Stimulated activated naive B cell treated with anti-CD40 and anti-IgM and Interleukin-4, amounts not matched to agents 10 μg/mL and 1 μg/mL and 100 μg/mL, for 72 hours (primary cell): ENCODE measurements around the gene COA5.
"Not testable (repeated sequence)": the region's sequence is repeated elsewhere in the genome, so short reads cannot be mapped to it uniquely, and the experiment has no call there.

Source experiments
- ATAC-seq, 2 donors: fragments of 150-1000 bp; cut with Tn5 transposase; replicated peaks; 2 replicates each; pipeline ENCODE4 v1.10.0; 2021; ENCODE audit warnings: moderate library complexity in 1 of 2
- DNase-seq: peaks from one replicate; pipeline ENCODE4 v3.0.0; 2021
- H3K27ac Mint-ChIP-seq: one replicate; pipeline ENCODE4 v1.8.0; 2022; ENCODE audit warnings: mild to moderate bottlenecking, mixed read lengths
- H3K27me3 Mint-ChIP-seq, 2 donors: one replicate each; pipeline ENCODE4 v1.8.0; 2022; ENCODE audit warnings: mixed read lengths in 2 of 2
- H3K36me3 Mint-ChIP-seq, 2 donors: one replicate each; pipeline ENCODE4 v1.8.0; 2022; ENCODE audit warnings: mixed read lengths in 2 of 2, mild to moderate bottlenecking in 1 of 2
- H3K4me1 Mint-ChIP-seq, 2 donors: one replicate each; pipeline ENCODE4 v1.8.0; 2022; ENCODE audit warnings: mixed read lengths in 2 of 2, mild to moderate bottlenecking in 1 of 2
- H3K4me3 Mint-ChIP-seq, 2 donors: one replicate each; pipeline ENCODE4 v1.8.0; 2022; ENCODE audit warnings: mild to moderate bottlenecking in 2 of 2, mixed read lengths in 2 of 2, moderate library complexity in 1 of 2
- H3K9me3 Mint-ChIP-seq, 2 donors: one replicate each; pipeline ENCODE4 v1.8.0; 2022; ENCODE audit warnings: mixed read lengths in 2 of 2, mild to moderate bottlenecking in 1 of 2

COA5 gene

DNA sequence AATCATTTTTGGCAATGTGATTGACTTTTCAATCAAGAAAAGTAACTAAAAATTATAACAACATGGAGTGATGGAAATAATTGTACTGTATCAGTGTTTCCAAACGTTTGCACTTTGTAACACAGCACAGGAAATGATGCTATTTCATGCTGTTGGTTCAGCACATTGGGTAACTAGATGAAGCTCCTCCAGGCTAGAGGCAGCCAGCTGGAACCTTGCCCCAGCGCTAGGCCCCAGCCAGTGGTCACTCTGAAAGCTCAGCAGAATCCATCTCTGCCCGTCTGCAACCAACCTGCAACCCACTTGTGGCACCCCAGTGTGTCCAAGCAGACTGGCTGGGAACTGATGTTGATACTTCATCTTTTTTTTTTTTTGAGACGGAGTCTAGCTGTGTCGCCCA, 15.3 kb upstream of the COA5 start:
- Mint-ChIP-seq H3K4me1 (peaks cover 0 to 2% of the 10 kb centered on the region in 2 donors), H3K9me3 (peaks cover 0 to 1% of the 10 kb centered on the region in 2 donors), H3K27me3 (no peaks in the 10 kb centered on the region), H3K4me3 (no peak overlapping the region), H3K36me3 (peaks cover 3 to 5% of the 10 kb centered on the region in 2 donors), H3K27ac (no peak overlapping the region)
- no peak for ATAC-seq
- DNase-seq, result no peak

DNA sequence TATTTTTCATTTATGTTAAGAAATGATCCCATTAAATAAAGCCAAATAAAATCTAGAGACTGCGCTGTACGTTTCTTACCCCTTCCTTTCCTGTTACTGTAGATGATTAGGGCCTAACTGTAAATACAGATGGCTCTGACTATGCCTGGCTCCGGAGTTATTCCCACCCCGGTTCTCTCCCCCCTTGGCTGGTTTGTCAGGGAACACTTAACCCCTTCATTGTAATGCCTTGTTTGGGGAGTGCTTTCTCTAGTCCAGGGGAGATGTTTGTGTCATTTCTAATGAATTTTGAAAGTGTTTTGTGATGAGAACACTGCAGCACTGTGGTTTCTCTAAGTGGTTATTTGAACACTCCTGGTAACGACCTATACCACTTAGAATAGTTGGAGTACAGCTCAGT, 8.8 kb upstream of the COA5 start:
- Mint-ChIP-seq H3K4me1 (peaks cover 12% of the 10 kb centered on the region in 2 donors), H3K36me3 (peaks cover 33 to 45% of the 10 kb centered on the region in 2 donors), H3K4me3 (no peak overlapping the region), H3K9me3 (no peaks in the 10 kb centered on the region), H3K27ac (peak overlapping the region; percentile 67), H3K27me3 (no peaks in the 10 kb centered on the region)
- DNase-seq, result no peak
- ATAC-seq, result no peak

DNA sequence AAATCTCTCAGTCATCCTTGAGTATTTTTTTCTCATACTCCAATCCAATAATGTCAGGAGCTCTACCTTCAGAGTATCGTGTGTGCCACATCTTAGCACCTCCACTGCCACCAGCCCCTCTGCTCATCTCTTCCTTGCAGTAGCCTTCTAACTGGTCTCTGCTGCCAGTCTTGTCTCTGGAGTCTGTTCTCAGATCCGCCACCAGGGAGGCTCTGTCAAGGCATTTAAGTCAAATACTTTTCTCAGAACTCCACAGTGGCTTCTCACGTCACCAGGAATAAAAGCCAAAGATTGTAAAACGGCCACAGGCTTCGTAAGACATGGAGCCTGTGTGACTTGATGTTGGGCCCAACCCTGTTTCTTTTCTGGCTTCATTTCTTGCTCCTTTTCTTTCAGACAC, 7.2 kb upstream of the COA5 start:
- no peak for DNase-seq
- Mint-ChIP-seq H3K4me1 (peaks cover 12 to 17% of the 10 kb centered on the region in 2 donors), H3K36me3 (peaks cover 34 to 53% of the 10 kb centered on the region in 2 donors), H3K9me3 (no peaks in the 10 kb centered on the region), H3K27ac (no peak overlapping the region), H3K4me3 (no peak overlapping the region), H3K27me3 (no peaks in the 10 kb centered on the region)
- no peak for ATAC-seq

DNA sequence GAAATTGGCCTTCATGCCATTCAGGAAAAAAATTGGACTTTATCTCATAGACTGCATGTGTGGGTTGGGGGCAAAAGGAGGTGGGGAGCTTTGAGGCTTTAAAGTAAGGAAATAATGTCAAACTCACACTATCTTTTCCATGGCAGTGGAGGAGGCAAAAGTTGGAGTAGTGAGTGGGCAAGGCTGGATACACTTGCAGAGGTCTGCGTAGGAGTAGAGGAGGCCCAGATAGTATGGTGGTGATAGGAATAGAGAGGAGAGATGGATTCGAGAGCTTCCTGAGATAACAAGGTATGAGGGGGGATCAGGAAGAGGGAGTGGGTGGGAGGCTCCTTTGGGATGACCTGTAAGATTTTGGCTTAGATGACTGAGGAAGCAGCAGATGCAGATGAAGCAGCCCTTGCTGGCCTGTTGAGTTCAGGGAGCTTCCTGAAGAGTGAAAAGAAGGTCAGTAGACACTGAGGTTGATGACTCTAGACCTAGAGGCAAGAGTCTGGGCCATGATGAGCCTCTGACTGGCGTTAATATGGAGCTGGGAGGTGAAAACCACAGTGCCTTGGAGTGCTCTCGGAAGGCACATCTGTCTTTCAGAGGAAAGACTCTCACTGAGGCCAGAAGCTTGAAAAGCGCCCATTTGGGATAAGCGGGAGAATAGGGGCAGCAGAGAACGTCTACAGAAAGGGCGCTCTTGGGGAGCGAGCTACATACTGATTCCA, 5.9 kb upstream of the COA5 start:
- H3K4me3 Mint-ChIP-seq, result no peak overlapping the region
- H3K36me3 Mint-ChIP-seq, result peaks cover 32 to 50% of the 10 kb centered on the region in 2 donors
- peaks cover 21 to 30% of the 10 kb centered on the region in 2 donors for H3K4me1 Mint-ChIP-seq
- no peaks in the 10 kb centered on the region for H3K9me3 Mint-ChIP-seq
- ATAC-seq (no peak), DNase-seq (no peak)
- H3K27ac Mint-ChIP-seq, result no peak overlapping the region
- H3K27me3 Mint-ChIP-seq, result no peaks in the 10 kb centered on the region

DNA sequence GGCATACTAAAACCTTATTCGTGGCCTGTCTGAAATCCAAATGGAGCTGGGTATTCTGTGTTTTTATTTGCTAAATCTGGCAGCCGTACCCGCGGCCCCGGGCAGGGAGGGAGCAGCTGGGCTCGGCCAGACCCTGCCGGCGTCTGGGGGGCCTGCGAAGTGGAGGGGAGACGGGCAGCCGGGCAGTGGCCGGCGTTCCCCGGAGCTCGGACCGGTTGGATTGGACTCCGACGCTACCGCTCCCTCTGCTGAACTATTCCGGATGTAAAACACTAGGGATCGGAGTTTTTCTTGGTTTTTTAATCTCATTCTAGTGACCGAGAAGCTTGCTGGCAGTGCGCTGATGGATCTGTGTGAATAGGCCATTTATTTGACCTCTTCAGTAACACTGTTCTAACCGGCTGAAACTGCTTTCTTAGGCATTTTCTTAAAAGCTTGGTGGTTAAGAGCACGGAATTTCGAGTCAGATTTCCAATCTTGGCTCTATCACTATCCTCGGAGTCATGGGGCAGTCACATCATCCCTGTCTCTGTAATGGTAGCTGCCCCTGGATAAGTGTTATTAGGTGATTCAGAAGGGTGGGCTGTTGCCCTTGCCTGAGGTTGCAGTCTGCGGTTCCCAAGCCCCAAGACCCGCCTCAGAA, 771 bp upstream of the COA5 start:
- Mint-ChIP-seq H3K9me3 (no peaks in the 10 kb centered on the region), H3K4me1 (peaks cover 39 to 61% of the 10 kb centered on the region in 2 donors), H3K36me3 (peaks cover 17 to 22% of the 10 kb centered on the region in 2 donors), H3K27ac (peak overlapping the region; percentile 97), H3K4me3 (peak overlapping the region; percentile 91 to 97), H3K27me3 (no peaks in the 10 kb centered on the region)
- DNase-seq (no peak), ATAC-seq (peak in 1 of 2 donors; percentile 7)

DNA sequence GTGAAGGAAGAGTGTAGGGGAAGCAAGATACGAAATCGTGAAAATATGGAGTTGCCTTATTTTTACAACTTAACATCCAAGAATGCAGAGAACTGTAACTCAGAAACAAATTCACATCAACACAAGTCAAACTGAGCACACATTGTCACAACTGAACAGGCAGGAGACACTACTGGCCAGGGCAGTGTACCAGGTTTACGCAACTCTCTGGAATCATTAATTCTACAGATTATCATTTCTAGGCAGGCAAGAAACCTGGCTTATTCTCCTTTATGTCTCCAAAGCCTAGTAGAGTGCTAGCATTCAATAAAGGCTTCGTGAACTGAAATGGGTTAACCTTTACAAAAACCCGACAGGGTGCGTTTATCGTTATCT, 584 bp downstream of the COA5 start:
- Mint-ChIP-seq H3K27me3 (no peaks in the 10 kb centered on the region), H3K36me3 (peaks cover 10 to 16% of the 10 kb centered on the region in 2 donors), H3K4me3 (peak overlapping the region; percentile 91 to 97), H3K9me3 (no peaks in the 10 kb centered on the region), H3K27ac (peak overlapping the region; percentile 97), H3K4me1 (peaks cover 35 to 55% of the 10 kb centered on the region in 2 donors)
- ATAC-seq (peak; percentile 3), DNase-seq (no peak)

DNA sequence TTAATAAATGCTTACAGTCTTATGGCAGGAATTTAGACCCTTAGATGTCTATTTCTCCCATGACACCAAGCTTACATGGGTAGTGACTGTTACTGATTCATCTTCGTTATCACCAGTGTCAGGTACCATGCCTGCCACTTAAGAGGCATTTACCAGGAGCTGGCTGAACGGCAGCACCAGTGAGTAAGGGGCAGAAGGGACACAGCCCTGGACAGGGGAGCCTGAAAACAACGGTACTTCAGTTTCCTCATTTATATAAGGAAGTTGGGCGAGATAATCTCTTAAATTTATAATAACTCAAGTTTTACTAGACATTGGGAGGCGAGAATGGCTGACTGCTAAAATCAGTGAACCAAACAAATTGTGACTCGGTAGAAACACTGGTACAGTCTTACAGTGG, 1.2 kb downstream of the COA5 start:
- H3K27me3 Mint-ChIP-seq, result no peaks in the 10 kb centered on the region
- no peak for DNase-seq
- peak overlapping the region; percentile 91 to 97 for H3K4me3 Mint-ChIP-seq
- H3K4me1 Mint-ChIP-seq, result peaks cover 35 to 55% of the 10 kb centered on the region in 2 donors
- H3K36me3 Mint-ChIP-seq, result peaks cover 10 to 16% of the 10 kb centered on the region in 2 donors
- H3K9me3 Mint-ChIP-seq, result no peaks in the 10 kb centered on the region
- ATAC-seq, result no peak
- H3K27ac Mint-ChIP-seq, result peak overlapping the region; percentile 97

DNA sequence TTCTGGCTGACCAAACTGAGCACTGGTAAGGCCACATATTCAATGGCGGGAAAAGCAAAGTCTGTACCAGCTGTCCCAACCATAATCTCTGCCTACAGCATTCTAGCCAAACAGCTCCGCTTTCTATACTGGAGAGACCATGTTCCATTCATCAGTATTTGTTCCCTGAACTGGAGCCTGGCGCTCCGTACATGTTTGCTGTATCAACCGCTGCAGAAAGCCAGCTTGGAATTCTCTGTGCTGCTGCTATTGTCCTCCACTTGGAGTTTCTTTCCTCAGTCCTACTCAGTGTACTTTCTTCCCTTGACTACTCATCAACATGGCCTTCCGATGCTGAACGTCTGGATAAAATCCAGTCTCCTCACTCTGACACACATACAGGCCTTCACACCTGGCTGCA, 1.9 kb downstream of the COA5 start:
- Mint-ChIP-seq H3K27me3 (no peaks in the 10 kb centered on the region), H3K27ac (no peak overlapping the region), H3K9me3 (no peaks in the 10 kb centered on the region), H3K4me3 (peak overlapping the region in 1 of 2 donors; percentile 14), H3K36me3 (peaks cover 9 to 14% of the 10 kb centered on the region in 2 donors), H3K4me1 (peaks cover 35 to 55% of the 10 kb centered on the region in 2 donors)
- ATAC-seq (no peak), DNase-seq (no peak)

DNA sequence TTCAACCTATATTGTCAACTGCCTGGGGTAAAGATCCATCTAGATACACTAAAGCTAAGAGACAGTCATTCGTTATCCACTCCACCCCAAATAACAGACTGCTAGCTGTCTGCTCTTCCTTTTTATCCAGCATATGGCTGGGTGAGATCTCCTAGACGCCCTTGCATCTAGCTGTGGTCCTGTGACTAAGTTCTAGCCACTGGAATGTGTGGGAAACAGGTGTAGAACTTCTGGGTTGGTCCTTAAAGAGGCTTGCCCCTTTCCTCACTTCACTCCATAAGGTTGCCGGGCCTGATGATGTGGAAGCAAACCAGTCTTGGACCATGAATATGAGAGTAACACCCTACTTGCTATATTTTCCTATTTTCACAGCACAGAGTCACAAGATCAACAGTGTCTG, 3.2 kb downstream of the COA5 start:
- peak overlapping the region; percentile 37 for H3K27ac Mint-ChIP-seq
- ATAC-seq (no peak), DNase-seq (no peak)
- H3K27me3 Mint-ChIP-seq, result no peaks in the 10 kb centered on the region
- peaks cover 31 to 46% of the 10 kb centered on the region in 2 donors for H3K4me1 Mint-ChIP-seq
- H3K36me3 Mint-ChIP-seq, result peaks cover 8 to 12% of the 10 kb centered on the region in 2 donors
- H3K9me3 Mint-ChIP-seq, result no peaks in the 10 kb centered on the region
- H3K4me3 Mint-ChIP-seq, result no peak overlapping the region

DNA sequence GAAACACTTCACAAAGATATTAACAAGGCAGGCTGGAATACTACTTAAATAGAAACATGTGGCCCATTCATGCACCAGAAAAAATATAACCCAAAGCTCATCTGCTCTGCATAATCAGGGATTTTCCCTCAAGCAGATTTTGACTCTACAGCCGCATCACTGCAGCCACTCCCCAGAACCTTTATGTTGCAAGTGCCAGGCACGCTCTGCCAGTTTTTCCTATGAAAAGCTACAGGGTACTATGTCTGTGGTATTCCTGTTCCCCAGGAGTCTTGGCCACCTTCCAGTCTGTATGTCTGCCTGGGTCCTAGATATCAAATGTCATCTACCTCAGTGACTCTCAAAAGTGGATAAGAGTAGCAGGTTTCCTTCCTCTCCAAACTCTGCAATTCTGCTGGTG, 3.8 kb downstream of the COA5 start:
- peak overlapping the region; percentile 25 for H3K27ac Mint-ChIP-seq
- no peak overlapping the region for H3K4me3 Mint-ChIP-seq
- DNase-seq, result no peak
- H3K36me3 Mint-ChIP-seq, result peaks cover 12% of the 10 kb centered on the region in 2 donors
- peaks cover 28 to 41% of the 10 kb centered on the region in 2 donors for H3K4me1 Mint-ChIP-seq
- peak; percentile 19 to 40 for ATAC-seq
- H3K9me3 Mint-ChIP-seq, result no peaks in the 10 kb centered on the region
- H3K27me3 Mint-ChIP-seq, result no peaks in the 10 kb centered on the region

DNA sequence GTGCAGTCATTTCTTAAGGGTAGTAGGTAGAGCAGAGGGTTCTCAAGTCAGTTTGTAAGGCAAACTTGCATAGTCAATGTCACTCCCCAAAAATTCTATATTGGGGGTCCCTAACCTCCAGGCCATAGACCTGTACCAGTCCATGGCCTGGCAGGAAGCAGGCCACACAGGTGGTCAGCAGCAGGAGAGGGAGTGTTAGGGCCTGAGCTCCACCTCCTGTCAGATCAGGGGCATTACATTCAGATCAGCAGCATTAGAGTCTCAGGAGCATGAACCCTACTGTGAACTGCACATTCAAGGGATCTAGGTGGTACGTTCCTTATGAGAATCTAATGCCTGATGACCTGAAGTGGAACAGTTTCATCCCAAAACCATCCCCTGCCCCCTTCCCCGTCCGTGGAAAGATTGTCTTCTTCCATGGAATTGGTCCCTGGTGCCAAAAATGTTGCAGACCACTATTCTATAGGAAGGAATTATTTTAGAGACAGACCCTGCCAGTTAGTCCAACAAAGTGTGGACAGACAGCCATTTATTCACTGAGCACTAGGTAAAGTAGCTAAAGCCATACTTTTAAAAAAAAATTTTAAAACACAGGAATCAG, 6.7 kb downstream of the COA5 start:
- no peak overlapping the region for H3K4me3 Mint-ChIP-seq
- DNase-seq (peak; percentile 19), ATAC-seq (peak; percentile 78 to 82)
- peaks cover 13 to 26% of the 10 kb centered on the region in 2 donors for H3K36me3 Mint-ChIP-seq
- H3K4me1 Mint-ChIP-seq, result peaks cover 14 to 25% of the 10 kb centered on the region in 2 donors
- no peaks in the 10 kb centered on the region for H3K27me3 Mint-ChIP-seq
- H3K27ac Mint-ChIP-seq, result no peak overlapping the region
- H3K9me3 Mint-ChIP-seq, result no peaks in the 10 kb centered on the region

DNA sequence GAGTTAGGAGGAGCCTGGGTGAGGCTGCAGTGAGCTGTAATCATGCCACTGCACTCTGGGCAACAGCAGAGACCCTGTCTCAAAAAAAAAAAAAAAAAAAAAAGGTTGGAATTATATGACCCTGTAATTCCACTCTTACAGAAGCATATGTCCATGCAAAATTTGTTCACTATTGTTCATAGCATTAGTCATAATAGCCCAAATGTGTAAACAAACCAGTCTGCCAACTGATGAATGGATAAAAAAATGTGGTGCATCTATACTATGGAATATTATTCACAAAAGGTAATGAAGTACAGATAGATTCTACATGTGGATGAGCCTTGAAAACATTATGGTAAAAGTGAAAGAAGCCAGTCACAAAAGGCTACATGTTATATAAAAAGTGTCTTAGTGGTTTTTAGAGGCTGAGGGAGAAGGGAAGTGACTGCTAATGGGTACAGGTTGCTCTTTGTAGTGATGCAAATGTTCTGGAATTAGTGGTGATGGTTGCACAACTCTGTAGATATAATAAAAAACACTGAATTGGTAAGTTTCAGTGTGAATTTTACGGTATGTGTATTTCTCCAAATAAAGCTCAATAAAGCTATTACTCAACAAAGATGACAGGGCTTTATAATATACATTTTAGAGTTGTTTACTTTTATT, 9.4 kb downstream of the COA5 start:
- Mint-ChIP-seq H3K4me1 (no peaks in the 10 kb centered on the region), H3K4me3 (no peak overlapping the region), H3K9me3 (peaks cover 2% of the 10 kb centered on the region in 2 donors), H3K27ac (no peak overlapping the region), H3K27me3 (no peaks in the 10 kb centered on the region), H3K36me3 (peaks cover 17 to 32% of the 10 kb centered on the region in 2 donors)
- no peak for ATAC-seq
- DNase-seq, result no peak

DNA sequence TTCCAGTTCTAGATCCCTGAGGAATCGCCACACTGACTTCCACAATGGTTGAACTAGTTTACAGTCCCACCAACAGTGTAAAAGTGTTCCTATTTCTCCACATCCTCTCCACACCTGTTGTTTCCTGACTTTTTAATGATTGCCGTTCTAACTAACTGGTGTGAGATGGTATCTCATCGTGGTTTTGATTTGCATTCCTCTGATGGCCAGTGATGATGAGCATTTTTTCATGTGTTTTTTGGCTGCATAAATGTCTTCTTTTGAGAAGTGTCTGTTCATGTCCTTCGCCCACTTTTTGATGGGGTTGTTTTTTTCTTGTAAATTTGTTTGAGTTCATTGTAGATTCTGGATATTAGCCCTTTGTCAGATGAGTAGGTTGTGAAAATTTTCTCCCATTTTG, 13.6 kb downstream of the COA5 start:
- not testable (repeated sequence) for H3K4me1 Mint-ChIP-seq, H3K4me3 Mint-ChIP-seq, ATAC-seq, H3K27me3 Mint-ChIP-seq, H3K9me3 Mint-ChIP-seq, DNase-seq, H3K27ac Mint-ChIP-seq
- peaks cover 23 to 55% of the 10 kb centered on the region in 2 donors for H3K36me3 Mint-ChIP-seq

DNA sequence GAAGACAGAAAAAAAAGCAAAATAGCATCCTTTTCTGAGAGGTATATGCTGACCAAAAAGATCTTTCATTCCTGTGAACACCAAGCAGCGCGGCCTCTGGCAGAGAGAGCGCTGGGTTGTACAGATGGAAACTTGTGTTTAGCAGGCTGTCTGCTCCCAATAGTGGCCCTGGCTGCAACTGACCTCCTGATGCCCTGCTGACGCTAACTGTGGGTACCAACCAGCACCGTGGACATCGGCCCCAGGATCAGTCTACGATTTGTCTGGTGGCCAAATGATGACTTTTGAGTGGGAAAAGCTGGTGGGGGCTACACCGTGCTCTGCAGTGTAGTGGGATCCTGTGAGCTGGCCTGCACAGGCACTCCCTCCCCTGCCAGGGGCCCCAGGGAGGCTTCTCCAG, 15.7 kb downstream of the COA5 start:
- H3K9me3 Mint-ChIP-seq, result peaks cover 5 to 6% of the 10 kb centered on the region in 2 donors
- H3K27ac Mint-ChIP-seq, result no peak overlapping the region
- no peak for DNase-seq
- H3K27me3 Mint-ChIP-seq, result no peaks in the 10 kb centered on the region
- peaks cover 21 to 46% of the 10 kb centered on the region in 2 donors for H3K36me3 Mint-ChIP-seq
- no peak overlapping the region for H3K4me3 Mint-ChIP-seq
- ATAC-seq, result no peak
- no peaks in the 10 kb centered on the region for H3K4me1 Mint-ChIP-seq
